Body of pancreas (tissue), 4 donors: ENCODE data around the gene HMGB1.

Source experiments
- POLR2A ChIP-seq, 3 donors: fragments of 450-650 bp; IDR thresholded peaks; one replicate each; pipeline ENCODE4 v1.6.1; 2016; ENCODE audit warnings: antibody characterized with exemption in 3 of 3, mild to moderate bottlenecking in 2 of 3
- TF ChIP-seq, protein P1 (sequence below), 7 experiments: fragments of 450-650 bp in 4 of 7; fragments of 200-600 bp in 3 of 7; sonication (generic) in 3 of 7; IDR thresholded peaks; one replicate each; pipeline ENCODE4 v1.5.1; 2016 to 2019; ENCODE audit warnings: antibody characterized with exemption in 7 of 7

- TF ChIP-seq, protein P1, sequence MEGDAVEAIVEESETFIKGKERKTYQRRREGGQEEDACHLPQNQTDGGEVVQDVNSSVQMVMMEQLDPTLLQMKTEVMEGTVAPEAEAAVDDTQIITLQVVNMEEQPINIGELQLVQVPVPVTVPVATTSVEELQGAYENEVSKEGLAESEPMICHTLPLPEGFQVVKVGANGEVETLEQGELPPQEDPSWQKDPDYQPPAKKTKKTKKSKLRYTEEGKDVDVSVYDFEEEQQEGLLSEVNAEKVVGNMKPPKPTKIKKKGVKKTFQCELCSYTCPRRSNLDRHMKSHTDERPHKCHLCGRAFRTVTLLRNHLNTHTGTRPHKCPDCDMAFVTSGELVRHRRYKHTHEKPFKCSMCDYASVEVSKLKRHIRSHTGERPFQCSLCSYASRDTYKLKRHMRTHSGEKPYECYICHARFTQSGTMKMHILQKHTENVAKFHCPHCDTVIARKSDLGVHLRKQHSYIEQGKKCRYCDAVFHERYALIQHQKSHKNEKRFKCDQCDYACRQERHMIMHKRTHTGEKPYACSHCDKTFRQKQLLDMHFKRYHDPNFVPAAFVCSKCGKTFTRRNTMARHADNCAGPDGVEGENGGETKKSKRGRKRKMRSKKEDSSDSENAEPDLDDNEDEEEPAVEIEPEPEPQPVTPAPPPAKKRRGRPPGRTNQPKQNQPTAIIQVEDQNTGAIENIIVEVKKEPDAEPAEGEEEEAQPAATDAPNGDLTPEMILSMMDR (IDR thresholded peaks at IDR 0.05), result no peak
- no peak for TF ChIP-seq POLR2A (IDR thresholded peaks at IDR 0.05)
These were observed 29.8 kb downstream of the HMGB1 start for GRCh38 chr13:30435911-30436451.
